Loucy (cell line): ENCODE results near the gene SMIM12.

Experiments
- EZH2phosphoT487 ChIP-seq: fragments of 200-600 bp; IDR thresholded peaks from 2 replicates; pipeline ENCODE4 v1.6.1; 2018; ENCODE audit warnings: antibody characterized with exemption, mild to moderate bottlenecking, moderate library complexity, borderline replicate concordance
- TF ChIP-seq, protein P1 (sequence below): fragments of 200-600 bp; sonication (generic); conservative IDR thresholded peaks from 2 replicates; pipeline ENCODE4 v1.5.1; 2014; ENCODE audit warnings: mild to moderate bottlenecking, antibody characterized with exemption, low read length

DNA sequence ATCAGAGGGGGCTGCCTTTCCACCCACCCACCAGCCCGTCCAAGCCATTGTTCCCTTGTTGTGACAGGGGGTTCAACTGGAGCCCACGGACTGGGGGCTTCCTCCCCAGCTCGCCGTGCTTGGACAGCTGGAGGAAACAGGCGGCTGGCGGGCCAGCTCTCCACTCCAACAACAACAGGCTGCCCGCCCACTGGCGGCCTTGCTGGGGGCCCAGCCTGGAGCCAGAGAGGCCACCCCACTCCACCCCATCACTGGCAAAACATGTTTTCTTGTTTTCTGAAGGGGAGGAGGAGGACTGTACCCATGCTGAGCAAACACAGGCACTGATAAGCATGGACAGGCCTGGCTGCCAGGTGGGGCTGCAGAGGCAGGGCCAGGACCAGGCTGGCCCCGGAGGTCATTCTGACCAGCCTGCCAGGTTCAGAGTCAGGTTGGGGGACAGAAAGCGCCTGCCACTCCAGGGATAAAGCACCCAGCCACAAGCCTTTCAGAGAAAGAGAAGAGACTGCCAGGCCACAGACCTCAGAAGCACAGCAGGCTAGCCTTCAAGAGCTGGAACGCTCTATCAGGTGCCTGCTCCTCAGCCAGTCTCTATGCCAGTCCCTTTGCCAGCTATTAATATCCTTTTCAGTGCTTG is 34.0 kb downstream of the SMIM12 start:
- TF ChIP-seq, protein P1, sequence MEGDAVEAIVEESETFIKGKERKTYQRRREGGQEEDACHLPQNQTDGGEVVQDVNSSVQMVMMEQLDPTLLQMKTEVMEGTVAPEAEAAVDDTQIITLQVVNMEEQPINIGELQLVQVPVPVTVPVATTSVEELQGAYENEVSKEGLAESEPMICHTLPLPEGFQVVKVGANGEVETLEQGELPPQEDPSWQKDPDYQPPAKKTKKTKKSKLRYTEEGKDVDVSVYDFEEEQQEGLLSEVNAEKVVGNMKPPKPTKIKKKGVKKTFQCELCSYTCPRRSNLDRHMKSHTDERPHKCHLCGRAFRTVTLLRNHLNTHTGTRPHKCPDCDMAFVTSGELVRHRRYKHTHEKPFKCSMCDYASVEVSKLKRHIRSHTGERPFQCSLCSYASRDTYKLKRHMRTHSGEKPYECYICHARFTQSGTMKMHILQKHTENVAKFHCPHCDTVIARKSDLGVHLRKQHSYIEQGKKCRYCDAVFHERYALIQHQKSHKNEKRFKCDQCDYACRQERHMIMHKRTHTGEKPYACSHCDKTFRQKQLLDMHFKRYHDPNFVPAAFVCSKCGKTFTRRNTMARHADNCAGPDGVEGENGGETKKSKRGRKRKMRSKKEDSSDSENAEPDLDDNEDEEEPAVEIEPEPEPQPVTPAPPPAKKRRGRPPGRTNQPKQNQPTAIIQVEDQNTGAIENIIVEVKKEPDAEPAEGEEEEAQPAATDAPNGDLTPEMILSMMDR: no peak
- no peak for TF ChIP-seq EZH2phosphoT487
